HG03354 (cell line): ENCODE results near the gene DHX30.
"Not testable (repeated sequence)": the region's sequence is repeated elsewhere in the genome, so short reads cannot be mapped to it uniquely, and the experiment has no call there.

Source experiments
- ATAC-seq: cut with Tn5 transposase; IDR thresholded peaks from one replicate; pipeline ENCODE4 v1.9.1; 2021; ENCODE audit warnings: mild to moderate bottlenecking; ENCODE audit not compliant: unreplicated experiment, poor library complexity, severe bottlenecking

DHX30 gene

DNA sequence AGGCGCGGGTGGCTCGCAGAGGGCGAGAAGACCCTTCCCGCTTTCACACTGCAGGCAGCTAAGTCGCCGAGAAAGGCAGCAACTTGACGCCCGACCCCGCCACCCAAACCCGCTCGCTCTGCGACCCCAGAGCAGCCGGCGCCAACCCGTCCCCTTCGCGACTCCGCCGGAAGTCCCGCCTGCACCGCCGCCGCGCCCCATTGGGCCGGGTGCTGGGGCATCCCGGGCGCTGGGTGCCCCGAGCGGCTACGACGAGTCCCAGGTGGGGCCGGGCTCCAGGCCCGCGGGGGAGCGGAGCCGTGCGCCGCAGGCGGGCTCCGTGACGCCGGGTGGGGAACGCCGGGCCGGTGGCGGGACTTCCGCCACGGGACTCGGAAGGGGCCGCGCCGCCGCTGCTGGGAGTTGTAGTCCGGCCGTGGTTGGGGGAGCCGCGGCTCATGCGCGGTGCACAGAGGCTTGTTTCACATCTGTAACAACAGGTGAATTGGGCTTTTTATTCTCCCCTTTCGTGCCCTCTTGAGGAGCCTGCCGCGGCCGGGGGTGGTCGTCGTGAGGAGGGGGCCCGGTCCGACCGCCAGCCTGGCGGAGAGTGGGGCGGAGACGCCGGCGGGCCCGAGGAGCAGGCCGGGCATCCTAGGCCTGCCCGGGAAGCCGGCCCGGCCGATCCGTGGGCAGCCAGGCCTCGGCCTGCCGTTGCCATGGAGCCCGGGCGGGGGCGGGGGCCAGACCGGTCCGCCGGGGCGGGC lies at the start of gene DHX30:
Gene DHX30 (plus strand): TSS at position 405 of the 746 bp plus-strand sequence. CDS start 7,546 bp downstream, outside the sequence.
- peak; percentile 91 for ATAC-seq

GRCh38 chr3:47758261-47759025 lies 44.5 kb upstream of the DHX30 start:
- ATAC-seq, result no peak

GRCh38 chr3:47760207-47760606 lies 42.7 kb upstream of the DHX30 start:
- not testable (repeated sequence) for ATAC-seq

DNA sequence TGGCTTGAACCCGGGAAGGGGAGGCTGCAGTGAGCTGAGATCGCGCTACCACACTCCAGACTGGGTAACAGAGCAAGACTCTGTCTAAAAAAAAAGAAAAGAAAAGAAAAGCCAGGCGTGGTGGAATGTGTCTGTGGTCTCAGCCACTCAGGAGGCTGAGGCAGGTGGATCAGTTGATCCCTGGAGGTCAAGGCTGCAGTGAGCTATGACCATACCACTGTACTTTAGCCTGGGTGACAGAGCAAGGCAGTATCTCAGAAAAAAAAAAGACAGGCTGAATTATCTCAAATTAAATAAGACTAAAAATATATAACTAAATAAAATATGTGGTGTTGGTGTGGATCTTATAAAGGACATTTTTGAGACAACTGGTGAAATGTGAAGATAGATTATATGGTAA lies 41.9 kb upstream of the DHX30 start:
- ATAC-seq, result no peak

GRCh38 chr3:47762233-47762632 lies 40.7 kb upstream of the DHX30 start:
- no peak for ATAC-seq

- no peak for ATAC-seq
These were observed 36.8 kb upstream of the DHX30 start for GRCh38 chr3:47766186-47766585.

DNA sequence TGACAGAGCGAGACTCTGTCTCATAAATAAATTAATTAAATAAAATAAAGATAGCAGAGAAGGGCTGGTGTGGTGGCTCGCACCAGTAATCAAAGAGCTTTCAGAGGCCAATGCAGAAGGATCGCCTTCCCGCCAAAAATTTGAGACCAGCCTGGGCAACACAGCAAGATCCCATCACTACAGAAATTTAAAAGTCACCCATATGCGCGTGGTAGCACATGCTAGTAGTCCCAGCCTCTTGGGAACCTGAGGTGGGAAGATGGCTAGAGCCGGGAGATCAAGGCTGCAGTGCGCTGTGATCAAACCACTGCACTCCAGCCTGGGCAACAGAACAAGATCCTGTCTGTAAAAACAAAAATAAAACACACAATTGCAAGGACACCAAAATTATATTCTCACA lies 30.9 kb upstream of the DHX30 start:
- no peak for ATAC-seq

GRCh38 chr3:47772788-47773187 lies 30.1 kb upstream of the DHX30 start:
- no peak for ATAC-seq

- no peak for ATAC-seq
These were observed 24.2 kb upstream of the DHX30 start for GRCh38 chr3:47778746-47779145.

- peak; percentile 37 for ATAC-seq
These were observed 21.9 kb upstream of the DHX30 start for GRCh38 chr3:47780741-47781684.

DNA sequence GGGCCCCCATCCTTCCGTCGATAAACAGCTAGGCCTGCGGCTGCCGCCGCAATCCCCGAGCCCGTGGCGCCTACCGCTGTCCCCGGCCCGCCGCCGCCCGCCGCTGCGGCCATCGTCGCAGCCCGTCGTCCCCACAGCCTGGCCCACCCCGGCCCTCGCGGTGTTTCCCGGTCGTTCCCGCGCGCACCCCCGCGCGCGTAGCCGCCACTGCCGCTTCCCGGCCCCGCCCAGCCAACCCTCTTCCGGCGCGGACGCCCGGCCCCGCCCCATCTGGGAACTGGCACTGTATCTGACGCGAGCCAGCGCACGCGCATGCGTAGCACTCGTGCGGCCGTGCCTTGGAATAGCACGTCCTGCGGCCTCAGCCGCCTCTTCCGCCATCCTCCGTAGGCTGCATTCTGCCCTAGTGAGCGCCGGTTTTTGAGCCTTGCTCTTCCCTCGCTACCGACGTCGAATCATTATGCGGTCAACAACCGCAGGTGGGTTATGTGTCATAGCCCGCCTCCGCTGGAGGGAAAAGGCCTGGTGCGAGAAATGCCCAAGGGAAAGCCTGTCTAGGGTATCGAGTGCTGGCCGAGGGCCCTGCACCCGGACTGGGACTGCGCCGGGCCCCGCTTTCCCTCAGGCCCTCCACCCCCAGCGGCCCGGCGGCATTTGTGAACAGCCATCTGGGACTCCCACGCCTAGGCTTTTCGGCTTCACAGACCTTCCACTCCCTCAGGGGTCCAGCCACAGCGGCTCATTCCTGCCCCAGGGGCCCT lies 21.1 kb upstream of the DHX30 start, which contains the start of gene SMARCC1:
Gene SMARCC1 (minus strand): TSS at position 209 of the 761 bp plus-strand sequence. CDS start 96 bp downstream, at position 113.
- ATAC-seq, result peak; percentile 78

- ATAC-seq, result peak; percentile 21
These were observed 20.3 kb upstream of the DHX30 start for GRCh38 chr3:47782446-47783308.

- ATAC-seq, result no peak
These were observed 19.3 kb upstream of the DHX30 start for GRCh38 chr3:47783673-47784072.

DNA sequence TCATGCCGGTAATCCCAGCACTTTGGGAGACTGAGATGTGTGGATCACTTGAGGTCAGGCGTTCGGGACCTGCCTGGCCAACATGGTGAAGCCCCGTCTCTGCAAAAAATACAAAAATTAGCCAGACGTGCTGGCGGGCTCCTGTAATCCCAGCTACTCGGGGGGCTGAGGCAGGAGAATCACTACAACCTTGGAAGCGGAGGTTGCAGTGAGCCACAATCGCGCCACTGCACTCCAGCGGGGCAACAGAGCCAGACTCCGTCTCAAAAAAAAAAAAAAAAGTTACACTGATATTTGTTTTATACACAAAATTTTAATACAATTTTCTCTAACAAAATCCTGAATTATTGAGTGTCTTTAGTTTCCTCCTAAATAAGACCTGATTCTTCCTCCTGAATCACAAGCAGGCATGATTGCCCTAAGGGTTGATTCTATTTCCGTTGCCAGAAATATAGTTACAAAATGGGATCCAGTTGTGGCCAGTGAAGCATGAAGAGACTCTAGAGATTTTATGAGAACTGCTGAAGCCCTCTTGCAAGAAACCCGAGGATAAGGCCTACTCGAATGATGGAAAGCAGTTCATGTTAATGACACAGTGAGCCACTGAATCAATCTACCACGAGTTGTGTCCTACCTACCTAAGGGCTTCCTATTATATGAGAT lies 11.6 kb upstream of the DHX30 start:
- no peak for ATAC-seq

DNA sequence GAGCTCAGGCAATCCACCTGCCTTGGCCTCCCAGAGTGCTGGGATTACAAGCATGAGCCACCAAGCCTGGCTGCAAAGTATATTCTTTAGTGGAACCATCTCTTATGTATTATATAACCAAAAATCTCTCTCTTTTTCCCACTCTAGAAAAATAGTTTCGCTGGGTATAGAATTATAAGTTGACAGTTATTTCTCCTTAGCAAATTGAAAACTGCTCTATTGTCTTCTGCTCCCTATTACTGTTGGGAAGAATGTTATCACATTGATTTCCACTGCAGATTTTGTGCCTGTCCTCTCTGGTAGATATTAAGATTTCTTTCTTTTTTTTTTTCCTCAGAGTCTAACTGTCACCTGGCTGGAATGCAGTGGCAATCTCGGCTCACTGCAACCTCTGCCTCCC lies 10.2 kb upstream of the DHX30 start:
- ATAC-seq, result no peak

GRCh38 chr3:47794544-47794943 lies 8.4 kb upstream of the DHX30 start:
- ATAC-seq, result no peak

DNA sequence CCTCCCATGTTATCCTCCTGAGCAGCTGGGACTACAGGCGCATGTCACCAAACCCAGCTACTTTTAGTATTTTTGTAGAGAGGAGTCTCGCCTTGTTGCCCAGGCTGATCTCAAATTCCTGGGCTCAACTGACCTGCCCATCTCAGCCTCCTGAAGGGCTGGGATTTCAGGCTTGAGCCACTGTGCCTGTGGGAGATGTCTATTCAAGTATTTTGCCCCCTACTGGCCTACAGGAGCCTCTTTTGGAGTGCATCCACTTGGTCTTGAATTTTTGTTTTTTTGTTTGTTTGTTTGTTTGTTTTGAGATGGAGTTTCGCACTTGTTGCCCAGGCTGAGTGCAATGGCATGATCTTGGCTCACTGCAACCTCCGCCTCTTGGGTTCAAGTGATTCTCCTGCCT lies 3.2 kb upstream of the DHX30 start:
- no peak for ATAC-seq

GRCh38 chr3:47803480-47804025 lies 615 bp downstream of the DHX30 start:
- ATAC-seq, result no peak
